HS-27A (cell line): ENCODE measurements around the gene CERS3.

Experiments
- DNase-seq: peaks from one replicate; pipeline ENCODE4 v3.0.0-alpha.2; 2012; ENCODE audit warnings: low read depth, missing footprints

CERS3 gene

DNA sequence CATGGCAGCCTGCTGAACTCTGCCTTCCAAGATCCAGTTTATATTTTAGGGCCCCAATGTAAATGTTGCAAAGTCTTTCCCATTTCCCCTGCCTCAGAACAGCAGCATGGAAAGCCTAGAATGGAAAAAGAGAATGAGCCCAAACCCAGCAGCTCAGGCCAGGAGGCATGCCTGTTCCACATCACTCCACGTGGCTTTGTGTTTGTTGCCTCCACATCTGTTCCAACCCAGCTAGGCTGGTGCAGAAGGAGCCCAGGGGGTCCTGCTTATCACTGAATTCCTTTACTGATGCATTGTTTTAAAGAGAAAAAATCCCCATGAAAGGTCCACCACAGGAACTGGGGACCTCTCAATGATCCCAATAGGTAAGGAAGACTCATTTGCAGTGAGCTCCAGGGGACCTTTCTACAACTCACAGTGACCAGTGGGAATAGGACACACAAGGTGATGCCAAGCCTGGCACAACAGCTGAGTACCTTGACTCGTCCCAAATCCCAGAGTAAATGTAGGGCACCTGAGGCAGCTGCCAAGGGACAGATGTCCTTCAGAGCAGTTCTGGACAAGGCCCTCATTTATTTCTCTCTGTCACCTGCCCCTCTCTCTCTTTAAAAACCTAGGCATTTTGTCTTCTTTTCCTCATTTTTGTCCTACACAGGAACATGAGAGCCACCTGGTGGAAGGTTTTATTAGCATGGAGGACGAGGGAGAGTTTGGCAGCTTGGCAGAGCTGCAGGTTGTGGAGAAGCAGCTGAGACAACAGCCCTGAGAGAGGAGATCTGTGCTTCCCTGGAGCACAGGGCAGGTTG, 145.2 kb downstream of the CERS3 start:
- no peak for DNase-seq

GRCh38 chr15:100373942-100374341, 154.8 kb downstream of the CERS3 start:
- DNase-seq = no peak

DNA sequence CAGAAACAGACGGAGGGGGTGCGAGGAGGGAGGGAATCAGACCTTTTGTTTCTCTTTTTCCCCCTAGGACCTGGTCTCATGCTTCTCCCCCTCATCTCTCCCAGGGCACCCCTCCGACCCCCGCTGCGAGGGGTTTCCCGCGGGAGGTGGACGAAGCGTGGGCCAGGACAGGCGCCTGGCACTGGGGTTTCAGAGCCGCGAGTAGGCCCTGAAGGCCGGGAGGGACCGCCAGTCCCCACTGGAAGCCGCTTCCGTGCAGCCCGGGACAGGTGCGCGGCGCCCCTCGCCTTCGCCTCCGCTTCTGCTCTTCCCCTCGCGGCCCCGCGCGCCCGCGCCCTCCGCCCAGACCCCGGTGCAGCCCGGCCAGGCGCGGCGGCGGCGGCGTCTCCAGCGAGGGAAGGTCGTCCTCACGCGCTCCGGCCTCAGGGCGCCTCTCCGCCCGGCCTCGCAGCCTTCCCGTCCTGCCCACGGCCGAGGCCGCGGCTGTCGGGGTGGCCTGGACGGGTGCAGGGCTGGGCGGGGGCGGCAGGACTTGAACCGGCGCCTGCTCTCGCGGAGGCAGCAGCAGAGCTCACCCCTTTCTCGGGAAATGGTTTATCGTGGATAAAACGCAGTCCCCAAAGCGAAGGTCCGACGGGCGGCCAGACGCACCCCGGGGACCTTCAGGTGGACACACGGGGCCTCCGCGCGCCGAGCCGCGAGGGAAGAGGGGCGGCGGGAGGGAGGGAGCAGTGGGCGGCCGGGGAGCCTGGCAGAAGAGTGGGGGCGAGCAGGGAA, 155.4 kb downstream of the CERS3 start:
- no peak for DNase-seq

GRCh38 chr15:100372739-100373119, 156.0 kb downstream of the CERS3 start:
- DNase-seq = no peak

- DNase-seq = no peak
Observed at GRCh38 chr15:100355342-100355741, 173.4 kb downstream of the CERS3 start.

DNA sequence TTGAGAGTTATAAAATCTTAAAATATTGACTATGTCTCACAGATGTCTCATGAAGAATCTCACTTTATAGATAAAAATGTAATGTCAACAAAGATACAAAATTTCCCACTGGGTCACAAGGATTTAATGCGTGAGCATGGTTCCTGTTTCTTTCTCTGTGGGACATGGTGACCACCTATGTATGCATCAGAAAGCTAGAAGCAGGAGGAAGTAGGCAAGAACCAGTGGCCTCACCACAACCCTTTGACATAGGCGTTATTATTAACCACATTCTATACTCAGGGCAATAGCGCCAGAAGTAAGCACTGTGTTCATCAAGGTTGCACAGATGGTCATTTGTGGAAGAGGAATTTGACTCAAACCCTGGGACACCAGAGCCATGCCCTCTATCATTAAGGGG, 175.3 kb downstream of the CERS3 start:
- no peak for DNase-seq

DNA sequence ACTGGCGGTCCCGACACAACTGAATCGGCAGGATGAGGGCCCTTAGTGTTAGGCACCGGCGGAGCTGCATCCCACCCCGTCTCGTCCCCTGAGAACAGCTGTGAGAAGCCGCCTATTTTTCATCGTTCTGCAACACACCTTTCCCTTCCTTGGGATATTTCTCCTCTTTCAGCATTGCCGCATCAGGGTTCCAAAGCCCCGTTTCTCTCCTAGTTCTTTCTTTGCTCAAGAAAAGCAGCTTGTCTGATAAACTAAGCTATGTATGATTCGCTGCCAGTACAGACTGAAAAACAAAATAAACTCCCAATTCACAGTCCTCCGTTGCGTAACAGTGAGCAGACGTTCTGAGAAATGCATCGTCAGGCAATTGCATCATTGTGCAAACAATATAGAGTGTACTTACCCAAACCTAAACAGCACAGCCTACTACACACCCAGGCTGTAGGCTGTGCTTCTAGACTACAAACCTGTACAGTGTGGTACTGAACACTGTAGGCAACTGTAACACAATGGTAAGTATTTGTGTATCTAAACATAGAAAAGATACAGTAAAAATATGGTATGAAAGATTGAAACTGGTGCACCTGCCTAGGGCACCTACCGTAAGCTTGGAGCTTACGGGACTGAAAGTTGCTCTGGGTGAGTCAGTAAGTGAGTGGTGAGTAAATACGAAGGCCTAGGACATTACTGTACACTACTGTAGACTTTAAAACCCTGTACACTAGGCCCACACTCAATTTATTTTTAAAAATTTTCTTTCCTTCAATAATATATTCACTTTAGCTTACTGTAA, 178.1 kb downstream of the CERS3 start:
- DNase-seq = no peak
